ENCODE data around the gene NME1. TPM values are rescaled to one million over a fixed set of nuclear protein-coding genes. Genes with fewer than 3 reads are reported as not detected.
"Not testable (repeated sequence)": the region's sequence is repeated elsewhere in the genome, so short reads cannot be mapped to it uniquely, and the experiment has no call there.

Gene NME1
- total and polyA plus RNA-seq, 3 experiments from 2014 or later = 61.2 to 404 (median 401) TPM

DNA sequence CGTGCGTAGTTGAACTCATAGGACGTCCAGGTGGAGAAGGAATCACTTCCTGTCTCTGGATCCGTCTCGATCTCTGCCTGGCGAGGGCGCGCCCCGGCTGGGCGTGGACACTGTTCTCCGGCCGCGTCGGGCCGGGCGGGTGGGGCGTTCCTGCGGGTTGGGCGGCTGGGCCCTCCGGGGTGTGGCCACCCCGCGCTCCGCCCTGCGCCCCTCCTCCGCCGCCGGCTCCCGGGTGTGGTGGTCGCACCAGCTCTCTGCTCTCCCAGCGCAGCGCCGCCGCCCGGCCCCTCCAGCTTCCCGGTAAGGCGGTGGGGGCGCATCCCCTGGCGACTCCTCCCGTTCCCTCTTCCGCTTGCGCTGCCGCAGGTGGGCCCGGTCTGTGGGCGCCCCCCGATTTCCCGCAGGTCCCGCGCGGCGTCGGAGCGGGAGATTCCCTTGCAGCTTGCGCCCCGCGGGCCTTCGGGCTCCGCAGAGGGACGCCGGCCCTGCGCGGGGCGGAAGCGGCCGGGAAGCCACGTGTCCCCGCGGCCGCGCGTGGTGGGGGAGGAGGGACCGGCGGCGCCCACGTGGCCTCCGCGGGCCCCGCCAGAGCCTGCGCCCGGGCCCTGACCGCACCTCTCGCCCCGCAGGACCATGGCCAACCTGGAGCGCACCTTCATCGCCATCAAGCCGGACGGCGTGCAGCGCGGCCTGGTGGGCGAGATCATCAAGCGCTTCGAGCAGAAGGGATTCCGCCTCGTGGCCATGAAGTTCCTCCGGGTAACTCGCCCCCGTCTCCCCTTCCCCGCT is 13.0 kb downstream of the NME1 start, which contains the start of gene NME2:
Gene NME2 (plus strand): TSS at position 214 of the 789 bp plus-strand sequence. CDS start 420 bp downstream, at position 634.
- H3K9me3 Mint-ChIP-seq = no peaks in the 10 kb centered on the region
- ChIA-PET CTCF (interaction anchor here (1.1 to 1.9 kb wide), 3 partner anchors 12 to 165 kb away, joined by 4 to 15 read pairs (median 6); partner anchors contain the start of gene NME1), POLR2A (interaction anchor here (1.1 to 1.5 kb wide), 3 partner anchors 13 to 301 kb away, joined by 3 to 14 read pairs (median 4); partner anchors contain the start of genes NME1, SPAG9 and TOB1)
- no peaks in the 10 kb centered on the region for H3K27me3 Mint-ChIP-seq
- peaks cover 0 to 47% (median 17%) of the 10 kb centered on the region in 3 donors for H3K36me3 Mint-ChIP-seq
- Histone ChIP-seq H3K36me3 (ENCODE audit: insufficient read depth, low read length) (peaks cover 14% of the 10 kb centered on the region), H3K4me3 (ENCODE audit: low read length) (peak within 1 kb of the TSS; percentile 51), H3K27ac (ENCODE audit: low read depth, low read length) (peak within 1 kb of the TSS; percentile 55), H3K4me1 (ENCODE audit: insufficient read depth, low read length) (peaks cover 9% of the 10 kb centered on the region), H3K27me3 (ENCODE audit: insufficient read depth, low read length, poor library complexity, severe bottlenecking) (no peaks in the 10 kb centered on the region), H3K9me3 (ENCODE audit: low read length) (no peaks in the 10 kb centered on the region)
- H3K4me1 Mint-ChIP-seq = peaks cover 14 to 34% (median 25%) of the 10 kb centered on the region in 3 donors
- peak within 1 kb of the TSS; percentile 78 to 98 (median 96) for H3K27ac Mint-ChIP-seq
- H3K4me3 Mint-ChIP-seq = peak within 1 kb of the TSS; percentile 92 to 96 (median 96)
- DNase-seq = peak; percentile 51 to 72 (median 61)

GRCh38 chr17:51166987-51167931 is 13.9 kb downstream of the NME1 start:
- DNase-seq = peak; percentile 55 to 70 (median 58)
- peaks cover 0 to 46% (median 12%) of the 10 kb centered on the region in 3 donors for H3K36me3 Mint-ChIP-seq
- peaks cover 14% of the 10 kb centered on the region for H3K36me3 ChIP-seq (ENCODE audit: insufficient read depth, low read length)
- peaks cover 14 to 34% (median 25%) of the 10 kb centered on the region in 3 donors for H3K4me1 Mint-ChIP-seq
- ChIA-PET POLR2A (interaction anchor here (1.1 to 1.5 kb wide), 3 partner anchors 14 to 301 kb away, joined by 3 to 14 read pairs (median 4); partner anchors contain the start of genes NME1, SPAG9 and TOB1), CTCF (interaction anchor here (0.8 to 1.0 kb wide), 2 partner anchors 11 to 14 kb away, joined by 3 read pairs; partner anchors contain the start of gene NME1)
- peak overlapping the region; percentile 51 for H3K4me3 ChIP-seq (ENCODE audit: low read length)
- peak overlapping the region; percentile 12 to 95 (median 84) for H3K27ac Mint-ChIP-seq
- H3K4me3 Mint-ChIP-seq = peak overlapping the region; percentile 73 to 94 (median 83)
- H3K9me3 ChIP-seq (ENCODE audit: low read length) = no peaks in the 10 kb centered on the region
- no peaks in the 10 kb centered on the region for H3K27me3 ChIP-seq (ENCODE audit: insufficient read depth, low read length, poor library complexity, severe bottlenecking)
- no peaks in the 10 kb centered on the region for H3K9me3 Mint-ChIP-seq
- peaks cover 9% of the 10 kb centered on the region for H3K4me1 ChIP-seq (ENCODE audit: insufficient read depth, low read length)
- H3K27ac ChIP-seq (ENCODE audit: low read depth, low read length) = peak overlapping the region; percentile 55
- no peaks in the 10 kb centered on the region for H3K27me3 Mint-ChIP-seq

GRCh38 chr17:51169340-51169739 is 16.0 kb downstream of the NME1 start:
- no peak overlapping the region for H3K27ac ChIP-seq (ENCODE audit: low read depth, low read length)
- H3K4me3 ChIP-seq (ENCODE audit: low read length) = no peak overlapping the region
- Mint-ChIP-seq H3K9me3 (no peaks in the 10 kb centered on the region), H3K4me3 (peak overlapping the region in 3 of 7 donors; percentile 34 to 76 (median 74)), H3K27ac (peak overlapping the region in 5 of 8 donors; percentile 13 to 78 (median 57)), H3K36me3 (peaks cover 0 to 52% (median 12%) of the 10 kb centered on the region in 3 donors), H3K27me3 (no peaks in the 10 kb centered on the region), H3K4me1 (peaks cover 14 to 34% (median 25%) of the 10 kb centered on the region in 3 donors)
- H3K27me3 ChIP-seq (ENCODE audit: insufficient read depth, low read length, poor library complexity, severe bottlenecking) = no peaks in the 10 kb centered on the region
- H3K36me3 ChIP-seq (ENCODE audit: insufficient read depth, low read length) = peaks cover 14% of the 10 kb centered on the region
- ChIA-PET POLR2A (no interaction called here), CTCF (interaction anchor here (0.7 to 1.9 kb wide), 3 partner anchors 12 to 173 kb away, joined by 3 to 9 read pairs (median 3); partner anchors contain the start of gene NME1)
- H3K9me3 ChIP-seq (ENCODE audit: low read length) = no peaks in the 10 kb centered on the region
- H3K4me1 ChIP-seq (ENCODE audit: insufficient read depth, low read length) = peaks cover 9% of the 10 kb centered on the region
- DNase-seq = no peak

DNA sequence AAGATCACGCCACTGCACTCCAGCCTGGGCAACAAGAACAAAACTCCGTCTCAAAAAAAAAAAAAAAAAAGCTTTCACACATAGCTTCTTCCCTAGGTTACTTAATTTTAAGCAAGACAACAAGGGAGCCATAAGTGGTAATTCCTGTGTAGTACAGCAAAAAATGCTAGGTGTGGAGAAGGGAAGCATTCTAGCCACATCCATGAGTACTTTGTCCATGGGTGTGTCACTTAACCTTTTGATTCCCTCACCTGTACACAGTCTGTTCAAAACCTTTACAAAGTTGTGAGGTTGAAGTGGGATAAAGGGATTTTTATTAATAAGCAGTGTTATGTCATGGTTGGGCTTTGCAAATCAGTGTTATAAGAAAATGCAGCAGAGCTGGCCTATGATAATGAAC is 17.4 kb downstream of the NME1 start:
- no peak for DNase-seq
- no peaks in the 10 kb centered on the region for H3K9me3 Mint-ChIP-seq
- H3K4me3 Mint-ChIP-seq = peak overlapping the region in 1 of 7 donors; percentile 37
- H3K27ac Mint-ChIP-seq = peak overlapping the region in 2 of 8 donors; percentile 26 to 47
- Histone ChIP-seq H3K27me3 (ENCODE audit: insufficient read depth, low read length, poor library complexity, severe bottlenecking) (no peaks in the 10 kb centered on the region), H3K27ac (ENCODE audit: low read depth, low read length) (no peak overlapping the region), H3K4me1 (ENCODE audit: insufficient read depth, low read length) (peaks cover 7% of the 10 kb centered on the region), H3K9me3 (ENCODE audit: low read length) (no peaks in the 10 kb centered on the region), H3K36me3 (ENCODE audit: insufficient read depth, low read length) (peaks cover 14% of the 10 kb centered on the region), H3K4me3 (ENCODE audit: low read length) (no peak overlapping the region)
- POLR2A ChIA-PET = no interaction called here
- CTCF ChIA-PET = interaction anchor here (1.9 kb wide), 1 partner anchor 18 kb away, joined by 9 read pairs; the partner anchor contains the start of gene NME1
- peaks cover 9 to 24% (median 16%) of the 10 kb centered on the region in 3 donors for H3K4me1 Mint-ChIP-seq
- H3K27me3 Mint-ChIP-seq = no peaks in the 10 kb centered on the region
- H3K36me3 Mint-ChIP-seq = peaks cover 0 to 51% (median 11%) of the 10 kb centered on the region in 3 donors

- peaks cover 6 to 20% (median 12%) of the 10 kb centered on the region in 3 donors for H3K4me1 Mint-ChIP-seq
- H3K27me3 Mint-ChIP-seq; H3K27ac ChIP-seq (ENCODE audit: low read depth, low read length); H3K9me3 ChIP-seq (ENCODE audit: low read length); DNase-seq; POLR2A ChIA-PET; H3K4me3 Mint-ChIP-seq; H3K4me3 ChIP-seq (ENCODE audit: low read length); H3K9me3 Mint-ChIP-seq; H3K27me3 ChIP-seq (ENCODE audit: insufficient read depth, low read length, poor library complexity, severe bottlenecking); H3K4me1 ChIP-seq (ENCODE audit: insufficient read depth, low read length): not testable (repeated sequence)
- peaks cover 14% of the 10 kb centered on the region for H3K36me3 ChIP-seq (ENCODE audit: insufficient read depth, low read length)
- peaks cover 0 to 51% (median 10%) of the 10 kb centered on the region in 3 donors for H3K36me3 Mint-ChIP-seq
- CTCF ChIA-PET = interaction anchor here (1.4 to 1.7 kb wide), 2 partner anchors 19 to 111 kb away, joined by 3 to 6 read pairs; partner anchors contain the start of gene NME1
- H3K27ac Mint-ChIP-seq = peak overlapping the region in 1 of 8 donors; percentile 37
Measured at GRCh38 chr17:51172030-51172429, 18.7 kb downstream of the NME1 start.

DNA sequence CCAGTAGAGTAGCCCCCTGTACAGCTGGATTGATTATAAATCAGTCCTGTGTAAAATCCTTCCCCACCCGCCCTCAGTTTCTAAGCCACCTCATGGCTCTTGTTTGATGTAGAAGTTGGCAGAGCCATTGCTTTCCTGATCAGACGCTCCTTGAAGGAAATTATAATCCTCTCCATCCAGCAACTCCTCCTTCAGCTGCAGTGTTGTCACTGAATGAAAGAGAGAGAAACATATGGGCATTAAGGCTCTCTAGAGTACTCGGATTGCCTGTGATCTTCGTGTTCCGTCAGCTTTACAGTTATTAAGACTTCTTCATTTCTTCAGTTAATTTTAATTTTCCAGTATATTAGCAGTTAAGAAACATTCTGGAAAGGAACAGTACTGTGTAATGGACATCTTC is 27.1 kb downstream of the NME1 start:
- no peaks in the 10 kb centered on the region for H3K27me3 ChIP-seq (ENCODE audit: insufficient read depth, low read length, poor library complexity, severe bottlenecking)
- DNase-seq = no peak
- ChIA-PET POLR2A (no interaction called here), CTCF (no interaction called here)
- no peak overlapping the region for H3K27ac ChIP-seq (ENCODE audit: low read depth, low read length)
- Mint-ChIP-seq H3K9me3 (no peaks in the 10 kb centered on the region), H3K4me1 (peaks cover 0 to 2% (median 0%) of the 10 kb centered on the region in 3 donors), H3K27ac (peak overlapping the region in 3 of 8 donors; percentile 24 to 68 (median 51)), H3K27me3 (no peaks in the 10 kb centered on the region), H3K36me3 (peaks cover 0 to 55% (median 2%) of the 10 kb centered on the region in 3 donors), H3K4me3 (no peak overlapping the region)
- no peaks in the 10 kb centered on the region for H3K36me3 ChIP-seq (ENCODE audit: insufficient read depth, low read length)
- H3K4me1 ChIP-seq (ENCODE audit: insufficient read depth, low read length) = no peaks in the 10 kb centered on the region
- H3K4me3 ChIP-seq (ENCODE audit: low read length) = no peak overlapping the region
- H3K9me3 ChIP-seq (ENCODE audit: low read length) = no peaks in the 10 kb centered on the region

- no peak for DNase-seq
- H3K4me1 Mint-ChIP-seq = peaks cover 0 to 4% (median 0%) of the 10 kb centered on the region in 3 donors
- Histone ChIP-seq H3K4me3 (ENCODE audit: low read length) (no peak overlapping the region), H3K36me3 (ENCODE audit: insufficient read depth, low read length) (no peaks in the 10 kb centered on the region), H3K4me1 (ENCODE audit: insufficient read depth, low read length) (no peaks in the 10 kb centered on the region), H3K27me3 (ENCODE audit: insufficient read depth, low read length, poor library complexity, severe bottlenecking) (no peaks in the 10 kb centered on the region), H3K27ac (ENCODE audit: low read depth, low read length) (no peak overlapping the region), H3K9me3 (ENCODE audit: low read length) (no peaks in the 10 kb centered on the region)
- H3K36me3 Mint-ChIP-seq = peaks cover 0 to 70% (median 8%) of the 10 kb centered on the region in 3 donors
- no peak overlapping the region for H3K4me3 Mint-ChIP-seq
- POLR2A ChIA-PET = no interaction called here
- H3K27me3 Mint-ChIP-seq = no peaks in the 10 kb centered on the region
- H3K9me3 Mint-ChIP-seq = no peaks in the 10 kb centered on the region
- CTCF ChIA-PET = no interaction called here
- H3K27ac Mint-ChIP-seq = peak overlapping the region in 3 of 8 donors; percentile 18 to 65 (median 47)
Measured at GRCh38 chr17:51184124-51184523, 30.8 kb downstream of the NME1 start.
